HG02885 (cell line): ENCODE data around the gene SLC2A2.

Experiments used
- ATAC-seq: cut with Tn5 transposase; IDR thresholded peaks from one replicate; pipeline ENCODE4 v1.9.1; 2021; ENCODE audit warnings: mild to moderate bottlenecking; ENCODE audit not compliant: unreplicated experiment, poor library complexity

SLC2A2 gene

DNA sequence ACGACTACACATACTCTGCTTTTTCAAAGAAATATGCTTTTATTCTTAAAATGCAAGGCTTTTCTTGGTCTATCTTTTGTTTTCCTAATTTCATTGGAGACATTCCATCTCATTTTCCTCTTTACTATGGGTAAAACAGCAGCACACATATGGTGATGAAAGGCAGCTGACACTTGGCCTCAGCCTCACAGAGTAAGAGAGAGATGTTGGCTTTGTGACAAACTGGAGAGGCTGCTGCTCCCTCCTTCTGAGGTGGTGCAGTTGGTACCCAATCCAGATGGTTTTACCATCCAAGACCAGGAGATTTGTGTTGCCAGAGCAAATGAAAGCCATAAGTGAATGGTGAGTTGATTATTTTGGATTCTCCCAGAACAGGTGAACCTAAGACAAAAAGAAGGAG lies 13.2 kb upstream of the SLC2A2 start:
- ATAC-seq: no peak

DNA sequence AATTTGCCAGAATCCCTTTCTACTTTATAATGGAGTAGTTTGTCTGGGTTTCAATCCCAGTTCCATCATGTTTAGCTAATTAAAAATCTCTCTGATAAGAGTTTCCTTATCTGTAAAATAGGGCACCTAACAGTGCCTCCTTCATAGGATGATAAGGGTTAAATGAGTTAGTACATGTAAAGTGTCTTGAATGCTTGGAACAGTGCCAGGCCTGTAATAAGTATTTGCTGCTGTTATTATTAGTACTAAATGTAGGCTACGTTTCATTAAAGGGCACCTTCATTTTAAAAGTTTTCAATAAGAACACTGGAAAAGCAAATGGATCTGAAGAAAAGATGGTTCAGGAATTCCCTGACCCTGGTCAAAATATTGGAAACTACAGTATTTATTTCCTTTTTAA lies 11.8 kb upstream of the SLC2A2 start:
- ATAC-seq: no peak

DNA sequence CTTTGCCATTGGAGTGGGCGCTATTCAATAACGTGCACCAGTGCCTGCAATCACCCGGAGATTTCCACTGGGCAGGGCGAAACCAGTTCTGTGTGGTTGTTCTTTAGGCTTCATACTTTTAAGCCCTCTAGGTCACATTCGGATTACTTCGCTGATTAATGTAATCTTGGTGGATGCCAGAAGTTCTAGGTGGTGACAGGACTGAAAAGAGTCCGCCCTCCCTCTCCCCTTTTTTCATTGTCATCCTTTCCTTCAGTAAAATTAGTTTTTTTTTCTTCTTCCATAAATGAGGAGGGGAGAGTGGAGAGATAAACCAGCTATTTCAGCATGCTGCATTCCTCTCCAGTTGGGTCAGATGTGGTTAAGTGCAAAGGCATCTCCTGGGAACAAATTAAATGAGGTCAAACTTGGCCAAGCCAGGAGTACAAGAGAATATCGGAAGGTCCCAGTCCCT lies 2.3 kb upstream of the SLC2A2 start:
- ATAC-seq: no peak

DNA sequence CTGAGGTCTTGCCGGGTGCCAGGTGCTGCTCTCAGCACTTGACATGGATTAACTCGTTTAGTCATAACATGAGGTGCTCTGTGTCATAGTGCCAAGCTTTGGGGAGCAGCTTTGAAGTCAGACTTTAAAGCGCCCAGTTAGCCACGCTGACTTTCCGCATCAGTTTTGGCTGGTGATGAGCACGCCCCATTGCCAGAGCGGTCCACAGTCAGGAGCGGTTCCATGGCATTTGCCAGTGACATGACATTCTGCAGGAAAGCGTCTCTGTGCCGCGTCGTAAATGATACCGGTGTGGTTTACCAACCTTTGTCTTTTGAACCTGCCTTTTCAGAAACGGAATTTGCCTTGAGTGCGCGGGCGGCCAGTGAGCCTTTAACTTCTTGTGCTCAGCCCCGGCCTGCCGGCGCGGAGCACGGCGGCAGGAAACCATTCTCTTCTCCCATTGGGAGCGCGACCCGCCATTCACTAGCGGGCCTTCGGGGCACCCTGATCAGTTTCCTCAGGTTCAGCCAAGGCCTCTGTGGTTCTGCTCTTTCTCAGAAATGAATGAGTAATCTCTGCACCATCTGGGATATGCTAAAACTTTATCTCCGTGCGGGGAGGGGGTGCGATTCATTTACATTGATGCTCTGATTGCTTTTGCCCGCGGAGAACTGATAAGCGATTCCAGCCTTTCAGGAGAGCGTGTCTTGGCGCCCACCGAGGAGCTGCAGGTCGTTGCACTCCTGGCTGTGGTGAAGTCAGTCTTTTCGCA lies 1.7 kb upstream of the SLC2A2 start:
- no peak for ATAC-seq

DNA sequence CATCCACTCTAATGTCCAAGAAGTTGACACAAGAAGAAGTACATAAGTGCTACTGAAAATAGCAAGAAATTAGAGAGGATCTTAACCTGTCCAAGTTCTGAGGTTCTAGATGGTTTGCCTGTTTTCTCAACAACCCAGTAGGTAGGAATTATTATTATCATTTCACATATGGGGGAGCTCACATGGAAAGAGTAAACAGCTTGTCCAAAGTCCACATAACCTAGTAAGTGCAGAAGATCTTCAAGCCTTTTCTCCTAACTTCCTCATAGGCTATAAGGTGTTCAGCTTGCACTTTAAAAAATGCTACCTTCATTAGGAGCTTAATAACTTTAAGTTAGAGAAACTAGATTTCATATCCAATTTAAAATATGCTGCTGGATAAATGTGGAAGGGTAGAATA lies 3.0 kb downstream of the SLC2A2 start:
- ATAC-seq: no peak

DNA sequence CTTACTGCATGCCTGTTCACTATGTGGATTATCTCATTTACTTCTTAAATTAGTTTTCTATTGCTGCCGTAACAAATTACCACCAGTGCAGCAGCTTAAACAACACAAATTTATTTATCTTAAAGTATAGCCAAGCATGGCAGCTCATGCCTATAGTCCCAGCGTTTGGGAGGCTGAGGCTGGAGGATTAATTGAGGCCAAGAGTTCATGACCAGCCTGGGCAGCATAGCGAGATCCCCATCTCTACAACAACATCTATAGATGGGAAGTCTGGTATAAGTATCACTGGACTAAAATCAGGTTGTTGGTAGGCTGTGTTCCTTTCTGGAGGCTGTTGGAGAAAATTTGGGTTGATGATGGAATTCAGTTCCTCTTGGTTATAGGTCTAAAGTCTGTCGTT lies 5.1 kb downstream of the SLC2A2 start:
- no peak for ATAC-seq

DNA sequence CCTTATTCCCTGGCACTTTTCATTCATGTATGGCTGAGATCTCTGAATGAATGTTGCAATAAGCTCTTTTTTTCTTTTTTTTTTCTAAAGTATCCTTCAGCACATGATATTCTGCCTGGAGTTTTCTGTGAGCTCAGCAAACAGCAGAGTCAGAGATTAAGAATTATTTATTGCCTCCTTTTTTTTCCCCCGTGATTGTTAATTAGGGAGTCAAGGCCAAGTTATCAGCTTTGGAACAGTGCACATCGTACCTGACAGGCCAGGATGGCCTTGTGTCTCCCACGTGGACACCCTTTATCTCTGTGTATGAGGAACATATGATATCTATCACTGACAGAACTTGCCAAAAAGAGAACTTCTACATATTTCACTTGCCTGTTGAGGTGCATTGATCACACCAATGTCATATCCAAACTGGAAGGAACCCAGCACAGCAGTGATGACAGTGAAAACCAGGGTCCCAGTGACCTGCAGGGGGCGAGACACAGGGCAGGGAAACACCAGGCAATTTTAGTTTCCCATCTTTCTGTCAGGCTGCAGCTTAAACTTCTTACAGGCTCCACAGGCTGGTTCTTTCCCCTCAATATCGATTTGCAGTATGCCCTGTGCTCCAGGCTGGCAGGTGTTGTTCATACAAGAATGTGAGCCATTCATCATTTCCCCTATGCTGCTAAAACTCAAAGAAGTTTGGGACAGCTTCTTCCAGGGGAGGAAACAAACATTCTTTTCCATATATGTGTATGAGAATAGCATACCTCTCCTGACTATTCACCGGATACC lies 8.2 kb downstream of the SLC2A2 start:
- ATAC-seq: no peak

DNA sequence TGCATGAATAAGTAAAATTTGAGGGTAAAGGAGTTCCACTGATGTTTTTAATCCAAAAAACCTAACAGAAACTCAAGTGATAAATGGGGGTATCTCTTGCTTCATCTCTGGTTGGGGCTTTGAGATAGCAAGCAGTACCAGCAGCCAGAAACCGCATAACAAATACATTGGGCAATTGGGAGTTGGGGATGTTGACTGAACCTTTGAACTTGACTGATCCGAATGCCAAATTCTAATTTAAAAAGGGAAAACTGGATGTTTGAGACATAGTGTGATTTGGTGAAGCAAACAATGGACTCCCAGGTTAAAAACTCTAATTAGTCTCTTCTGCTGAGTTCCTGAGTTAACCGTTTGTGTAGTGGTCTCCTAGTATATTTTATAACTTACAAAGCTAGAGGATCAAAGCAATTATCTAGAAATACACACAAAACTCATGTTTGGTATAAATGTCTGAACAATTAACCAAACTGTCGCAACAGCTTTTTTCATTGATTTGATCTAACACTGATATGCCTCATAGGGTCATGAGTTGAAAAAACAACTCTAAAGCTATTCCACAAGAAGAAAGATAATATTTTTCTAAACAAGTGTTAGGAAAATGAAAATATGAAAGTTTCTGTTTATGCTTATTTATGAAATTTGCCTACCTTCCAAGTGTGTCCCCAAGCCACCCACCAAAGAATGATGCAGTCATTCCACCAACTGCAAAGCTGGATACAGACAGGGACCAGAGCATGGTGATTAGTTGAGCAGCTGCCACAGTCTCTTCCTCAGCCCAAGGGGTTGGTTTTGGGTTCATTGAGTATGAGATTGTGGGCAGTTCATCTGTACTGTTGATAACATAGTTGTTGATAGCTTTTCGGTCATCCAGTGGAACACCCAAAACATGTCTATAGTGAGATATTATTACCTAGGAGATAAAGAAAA lies 12.4 kb downstream of the SLC2A2 start:
- ATAC-seq: no peak

DNA sequence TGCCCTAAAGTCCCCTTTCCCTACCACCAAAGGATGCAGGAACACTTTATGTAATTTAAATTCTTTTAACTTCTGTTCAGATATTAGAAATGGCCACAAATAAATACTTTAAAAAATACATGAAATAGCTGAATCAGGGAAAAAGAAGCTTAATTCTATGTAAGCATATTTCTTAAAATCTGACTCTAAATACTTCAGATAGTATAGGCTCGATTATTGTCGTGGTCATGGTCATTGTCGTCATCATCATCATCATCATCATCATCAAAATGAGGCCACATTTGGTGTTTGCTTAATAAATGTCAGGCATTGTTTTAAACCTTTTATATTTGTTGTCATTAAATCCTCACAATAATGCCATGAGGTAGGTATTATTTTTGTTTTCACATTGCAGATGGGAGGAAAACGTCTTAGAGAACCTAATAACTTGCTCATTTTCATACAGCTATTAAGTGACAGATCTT lies 14.6 kb downstream of the SLC2A2 start:
- ATAC-seq: no peak

DNA sequence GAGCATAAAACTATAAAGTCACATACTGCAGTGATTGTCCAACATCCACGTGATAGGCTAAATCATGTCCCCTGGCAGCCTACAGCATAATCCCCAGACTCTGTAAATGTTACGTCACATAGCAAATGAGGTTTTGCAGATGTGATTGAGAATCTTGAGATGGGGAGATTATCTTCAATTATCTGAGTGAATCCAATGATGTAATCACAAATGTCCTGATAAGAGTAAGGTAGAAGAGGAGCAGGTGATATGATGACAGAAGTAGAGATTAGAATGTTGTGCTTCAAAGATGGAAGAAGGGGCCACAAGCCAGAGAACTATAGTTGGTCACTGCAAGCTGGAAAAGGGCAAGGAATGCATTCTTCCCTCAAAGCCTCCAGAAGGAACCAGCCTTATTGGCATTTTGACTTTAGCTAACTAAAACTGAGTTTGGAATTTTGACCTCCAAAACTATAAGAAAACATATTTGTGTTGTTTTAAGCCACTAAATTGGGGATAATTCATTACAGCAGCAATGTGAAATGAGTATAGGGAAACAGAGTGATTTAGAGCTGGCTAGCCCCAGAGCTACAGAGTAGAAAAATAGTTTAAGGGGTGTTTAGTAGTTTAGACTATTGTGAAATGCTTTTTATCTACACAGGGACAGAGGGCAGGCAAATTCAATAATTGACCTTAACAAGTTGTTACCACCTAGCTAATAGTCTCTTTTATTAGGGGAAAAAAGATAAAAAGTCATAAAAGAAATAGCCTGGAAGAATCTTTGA lies 15.2 kb downstream of the SLC2A2 start:
- no peak for ATAC-seq

DNA sequence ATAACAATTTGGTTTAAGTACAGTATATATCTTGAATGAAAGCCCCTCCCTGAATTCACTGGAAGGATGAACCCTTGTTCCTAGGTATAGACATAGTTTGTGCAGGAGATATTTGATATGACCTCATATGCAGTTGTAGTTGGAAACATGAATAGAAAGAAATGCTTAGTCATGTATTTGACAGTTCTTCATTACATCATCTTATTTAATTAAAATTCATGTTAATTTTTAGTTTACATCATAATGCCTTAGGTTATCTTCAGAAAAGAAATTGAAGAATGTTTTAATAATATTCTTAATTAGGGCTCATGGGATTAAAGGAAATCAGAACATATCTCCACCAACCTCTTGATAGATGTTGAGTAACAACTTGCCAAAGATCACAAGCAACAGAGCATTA lies 19.2 kb downstream of the SLC2A2 start:
- no peak for ATAC-seq

DNA sequence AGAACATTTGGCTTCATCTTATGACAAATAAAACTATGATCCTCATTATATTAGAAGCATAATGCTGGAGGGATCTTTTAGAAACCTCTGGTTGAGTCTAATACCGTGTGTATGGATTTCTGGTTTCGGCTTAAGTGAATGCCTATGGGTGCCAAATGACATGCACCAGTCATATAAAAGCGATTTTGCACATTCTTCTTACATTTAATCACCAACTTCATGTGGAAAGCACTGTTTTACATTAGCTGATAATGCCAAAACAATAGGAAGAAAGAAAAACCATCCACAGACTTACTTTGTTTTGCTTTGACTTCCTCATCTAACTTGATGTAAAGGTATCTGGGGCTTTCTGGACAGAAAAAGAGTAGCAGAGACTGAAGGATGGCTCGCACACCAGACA lies 20.9 kb downstream of the SLC2A2 start:
- ATAC-seq: no peak

DNA sequence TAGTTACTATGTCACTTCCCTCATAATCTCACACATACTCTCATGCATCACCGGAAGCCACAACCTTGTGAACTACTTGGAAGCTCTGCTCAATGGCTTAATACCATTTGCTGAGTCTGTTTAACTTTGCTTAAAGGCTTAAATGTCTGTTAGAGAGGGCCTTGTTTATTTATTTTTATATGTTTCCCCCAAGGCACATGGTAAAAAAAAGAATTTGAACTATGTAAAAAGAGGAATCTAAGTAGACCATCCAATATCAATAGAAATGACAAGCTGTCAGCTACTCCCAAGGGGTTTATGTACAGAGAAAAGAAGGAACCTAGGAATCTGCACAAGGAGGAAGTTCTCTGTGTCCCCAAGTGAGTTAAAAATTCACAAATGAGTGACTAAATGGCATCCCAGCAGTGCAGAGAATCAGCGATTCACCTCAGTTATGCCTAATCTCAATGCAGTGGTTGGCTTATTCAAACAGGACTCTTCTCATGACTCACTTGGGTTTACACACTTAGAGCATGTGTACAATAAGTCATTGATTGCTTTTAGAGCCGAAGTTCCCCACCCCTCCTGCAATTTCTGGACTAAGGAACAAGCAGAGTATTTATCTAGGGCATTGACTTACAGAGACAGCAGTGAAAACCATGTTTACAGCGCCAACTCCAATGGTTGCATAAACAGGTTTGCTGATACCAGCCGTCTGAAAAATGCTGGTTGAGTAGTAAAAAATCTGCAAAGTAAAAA lies 24.4 kb downstream of the SLC2A2 start:
- ATAC-seq: no peak

DNA sequence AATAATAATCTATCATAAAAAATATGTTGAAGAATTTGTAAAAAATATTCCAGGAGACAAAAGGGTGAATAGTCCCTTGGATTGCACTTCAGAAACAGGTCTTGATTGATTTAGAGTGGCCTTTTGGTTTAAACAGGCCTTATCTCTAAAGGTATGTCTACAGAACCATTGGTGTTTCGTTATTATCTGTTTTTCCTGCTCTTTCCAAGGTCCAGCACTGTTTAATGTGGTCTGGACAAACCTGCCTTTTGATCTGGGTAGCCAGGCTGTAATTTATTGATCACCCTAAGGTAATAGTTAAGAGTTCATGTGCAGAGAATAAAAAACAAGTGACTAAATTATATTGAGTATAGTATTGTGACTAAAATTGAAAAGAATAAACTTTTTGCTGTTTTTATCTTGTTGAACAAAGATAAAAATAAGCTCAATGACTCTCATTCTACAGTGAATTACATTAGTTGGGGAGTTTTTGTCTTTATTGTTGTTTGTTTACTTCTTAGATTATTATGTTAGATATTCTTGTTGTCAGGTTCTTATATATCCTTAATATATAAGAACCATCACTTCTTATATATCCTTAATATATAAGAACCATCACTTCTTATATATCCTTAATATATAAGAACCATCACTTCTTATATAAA lies 25.1 kb downstream of the SLC2A2 start:
- ATAC-seq: no peak

DNA sequence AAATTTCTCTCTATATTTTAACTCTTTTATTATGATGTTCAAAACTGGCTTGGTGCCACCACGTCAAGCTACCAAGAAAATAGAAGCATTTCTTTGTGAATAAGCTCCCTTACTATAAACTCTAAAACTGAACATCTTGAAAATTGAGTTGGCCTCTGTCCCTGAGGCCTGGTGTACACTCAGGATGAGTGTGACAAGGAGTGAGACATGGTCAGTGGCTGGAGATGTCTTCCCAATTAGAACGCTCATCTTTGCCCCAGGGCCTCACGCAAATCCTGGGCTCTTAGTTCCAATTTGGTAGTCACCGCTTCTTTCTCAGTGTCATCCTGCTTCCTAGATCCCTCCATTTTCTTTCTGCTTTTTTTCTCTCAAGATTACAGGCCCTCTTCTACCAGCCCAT lies 26.2 kb downstream of the SLC2A2 start:
- ATAC-seq: no peak

DNA sequence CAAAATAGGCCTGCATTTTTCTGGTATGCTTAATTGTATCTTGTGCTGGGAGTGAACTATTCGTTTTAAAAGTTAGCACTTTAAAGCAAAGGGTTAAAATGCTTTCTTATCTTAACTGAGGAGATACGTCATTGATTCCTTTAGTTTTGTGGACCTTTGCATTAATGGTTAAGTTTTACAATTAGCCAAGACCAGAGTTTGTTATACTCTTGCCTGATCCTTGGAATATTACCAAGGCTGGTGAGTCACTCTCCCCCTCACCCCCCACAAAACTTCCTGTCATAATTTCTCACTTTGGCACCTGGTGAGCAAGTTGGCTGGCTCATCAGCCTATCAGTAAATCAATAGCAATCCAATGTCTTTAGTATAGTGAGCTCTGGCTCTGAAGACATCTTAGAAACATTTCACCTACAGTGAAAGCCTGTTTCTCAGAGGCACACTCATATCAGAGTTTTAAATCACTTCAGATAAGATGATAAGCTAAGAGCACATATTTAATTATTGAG lies 26.7 kb downstream of the SLC2A2 start:
- no peak for ATAC-seq

DNA sequence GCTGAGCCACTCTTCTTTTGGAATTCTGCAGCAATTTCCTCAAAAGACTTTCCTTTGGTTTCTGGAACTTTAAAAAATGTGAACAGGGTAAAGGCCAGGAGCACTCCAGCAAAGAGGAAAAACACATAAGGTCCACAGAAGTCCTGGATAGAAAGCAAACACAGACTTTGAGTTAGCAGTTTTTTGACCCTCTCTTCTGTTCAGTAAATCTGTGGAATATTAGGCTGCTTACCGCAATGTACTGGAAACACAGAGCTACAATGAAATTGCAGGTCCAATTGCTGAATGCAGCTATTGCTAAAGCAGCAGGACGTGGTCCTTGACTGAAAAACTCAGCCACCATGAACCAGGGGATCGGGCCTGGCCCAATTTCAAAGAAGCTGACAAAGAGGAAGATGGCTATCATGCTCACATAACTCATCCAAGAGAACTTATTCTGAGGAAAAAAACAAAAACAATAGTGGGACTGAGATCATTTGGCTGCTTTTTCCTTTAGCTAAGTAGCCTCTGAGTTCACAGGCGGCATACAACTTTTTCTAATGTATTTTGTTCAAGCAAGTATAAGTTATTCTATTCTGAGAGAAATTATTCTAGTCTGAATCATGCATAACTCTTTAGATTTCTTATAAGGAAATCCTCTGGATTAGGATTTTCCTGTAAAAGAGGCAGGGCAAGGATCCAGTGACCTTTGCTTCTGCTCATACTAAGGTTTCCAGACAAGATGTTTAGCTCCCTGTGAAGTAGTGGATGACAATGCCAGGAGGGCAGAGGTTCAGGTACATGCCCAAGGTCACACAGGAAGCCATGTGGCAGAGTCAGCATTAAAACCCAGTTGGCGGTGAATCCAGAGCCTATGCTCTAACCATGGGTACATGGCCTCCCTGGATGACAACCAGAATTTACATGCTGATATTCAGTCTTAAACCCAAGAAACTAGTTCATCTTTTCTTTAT lies 28.3 kb downstream of the SLC2A2 start:
- ATAC-seq: no peak

DNA sequence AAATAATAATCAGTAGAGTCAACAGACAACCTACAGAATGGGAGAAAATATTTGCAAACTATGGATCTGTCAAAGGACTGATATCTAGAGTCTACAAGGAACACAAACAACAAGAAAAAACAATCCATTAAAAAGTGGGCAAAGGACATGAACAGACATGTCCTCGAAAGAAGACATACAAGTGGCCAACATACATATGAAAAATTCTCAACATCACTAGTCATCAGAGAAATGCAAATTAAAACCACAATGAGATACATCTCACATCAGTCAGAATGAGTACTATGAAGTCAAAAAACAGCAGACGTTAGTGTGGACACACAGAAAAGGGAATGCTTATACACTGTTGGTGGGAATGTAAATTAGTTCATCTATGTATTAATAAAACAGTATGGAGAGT lies 33.7 kb downstream of the SLC2A2 start:
- ATAC-seq: no peak
